Upper lobe of left lung (tissue), 6 donors: Measurements from ENCODE around the gene PCBD1. TPM values are rescaled to one million over a fixed set of nuclear protein-coding genes. Genes with fewer than 3 reads are reported as not detected.
A peak's percentile ranks its signal among the peaks of the same experiment; 100 is the strongest.
"Not testable (repeated sequence)": the region's sequence is repeated elsewhere in the genome, so short reads cannot be mapped to it uniquely, and the experiment has no call there.

Experiments used
- ATAC-seq, 2 donors: fragments of 200-7000 bp; cut with Tn5 transposase; one replicate each; pipeline ENCODE4 v1.9.1; 2022; ENCODE audit warnings: mild to moderate bottlenecking in 2 of 2, moderate library complexity in 2 of 2; ENCODE audit not compliant: low FRiP score in 2 of 2
- DNase-seq, 2 donors: peaks; one replicate each; pipeline ENCODE4 v3.0.0-alpha.2; 2019 to 2020
- H3K27ac ChIP-seq, 4 donors: fragments of 200-600 bp; sonication (generic); one replicate each; pipeline ENCODE4 v1.5.1; 2016 to 2019
- H3K27me3 ChIP-seq, 4 donors: fragments of 200-600 bp; sonication (generic); one replicate each; pipeline ENCODE4 v1.5.1; 2017 to 2019
- H3K36me3 ChIP-seq, 4 donors: fragments of 200-600 bp; sonication (generic); one replicate each; pipeline ENCODE4 v1.5.1; 2016 to 2019
- H3K4me1 ChIP-seq, 4 donors: fragments of 200-600 bp; sonication (generic); one replicate each; pipeline ENCODE4 v1.5.1; 2018 to 2019
- H3K4me3 ChIP-seq, 4 donors: fragments of 200-600 bp; sonication (generic); one replicate each; pipeline ENCODE4 v1.5.1; 2017 to 2019; ENCODE audit warnings: mild to moderate bottlenecking in 2 of 4, moderate library complexity in 1 of 4
- H3K9me3 ChIP-seq, 4 donors: fragments of 200-600 bp; sonication (generic); one replicate each; pipeline ENCODE4 v1.5.1; 2018 to 2019
- EP300 ChIP-seq, 4 donors: sonication (generic); formaldehyde crosslinking; IDR thresholded peaks; one replicate each; pipeline ENCODE4 v1.5.1; 2017; ENCODE audit warnings: antibody characterized with exemption in 4 of 4, control low read depth in 2 of 4
- POLR2A ChIP-seq, 4 donors: fragments of 450-650 bp; IDR thresholded peaks; one replicate each; pipeline ENCODE4 v1.5.1; 2016 to 2017; ENCODE audit warnings: antibody characterized with exemption in 4 of 4, mild to moderate bottlenecking in 2 of 4
- POLR2AphosphoS5 ChIP-seq, 2 donors: sonication (generic); formaldehyde crosslinking; IDR thresholded peaks; one replicate each; pipeline ENCODE4 v1.5.1; 2017; ENCODE audit warnings: antibody characterized with exemption in 2 of 2
- WGBS, 2 donors: methylation state at CpG; one replicate each; pipeline ENCODE4 v1.1.5; 2017 to 2018; 5-methylcytosine and 5-hydroxymethylcytosine counted together
- total RNA-seq, 6 donors: library from RNA; depleted of rRNA in 4 of 6; stranded (reverse); fragments of >200 nt in 4 of 6; gene quantifications; one replicate each; pipeline versions ENCODE4 v1.1.0 to v1.2.1, GENCODE V29; 2016 to 2021
- TF ChIP-seq, protein P1 (sequence below), 6 experiments: fragments of 450-650 bp in 4 of 6; fragments of 200-600 bp in 2 of 6; sonication (generic) in 2 of 6; IDR thresholded peaks; one replicate each; pipeline ENCODE4 v1.5.1; 2016 to 2019; ENCODE audit warnings: antibody characterized with exemption in 6 of 6
- donor health status: DM: no; HTN: no; CAD: no; lungs with moderate emphysema.
- donor health status: DM: no; HTN: yes; CAD: no; lungs with severe emphysema.

PCBD1 gene
- total RNA-seq, 6 donors from 2014 or later, result 40.9 to 99.1 (median 71.9) TPM

DNA sequence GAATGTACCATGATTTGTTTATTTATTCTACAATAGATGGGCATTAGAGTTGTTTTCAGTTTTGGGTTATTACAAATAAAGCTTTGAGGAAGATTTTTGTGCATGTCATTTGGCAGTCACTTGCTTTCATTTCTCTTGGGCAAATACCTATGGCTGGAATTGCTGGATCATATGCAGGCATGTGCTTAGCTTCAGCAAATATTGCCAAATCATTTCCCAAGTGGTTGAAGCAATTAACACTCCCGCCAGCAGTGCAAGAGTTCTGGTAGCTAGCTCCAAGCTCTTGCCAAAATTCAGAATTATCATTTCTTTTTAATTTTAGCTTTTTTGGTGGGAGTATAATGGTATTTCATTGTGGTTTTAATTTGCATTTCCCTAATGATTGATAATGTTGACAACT, 32.9 kb upstream of the PCBD1 start:
- Histone ChIP-seq H3K4me3 (no peak overlapping the region), H3K36me3 (no peaks in the 10 kb centered on the region), H3K4me1 (peaks cover 0 to 7% (median 4%) of the 10 kb centered on the region in 4 donors), H3K9me3 (no peaks in the 10 kb centered on the region), H3K27me3 (no peaks in the 10 kb centered on the region), H3K27ac (peak overlapping the region in 1 of 4 donors; percentile 54)
- ATAC-seq (no peak), DNase-seq (peak in 1 of 2 donors; percentile 57)
- WGBS, 2 donors, result 32 to 38% methylated on average over 1 of the region's 1 CpG
- TF ChIP-seq POLR2A (IDR thresholded peaks at IDR 0.05) (no peak), POLR2AphosphoS5 (IDR thresholded peaks at IDR 0.05) (no peak), EP300 (IDR thresholded peaks at IDR 0.05) (peak in 1 of 4 donors; percentile 16)
- TF ChIP-seq, protein P1, sequence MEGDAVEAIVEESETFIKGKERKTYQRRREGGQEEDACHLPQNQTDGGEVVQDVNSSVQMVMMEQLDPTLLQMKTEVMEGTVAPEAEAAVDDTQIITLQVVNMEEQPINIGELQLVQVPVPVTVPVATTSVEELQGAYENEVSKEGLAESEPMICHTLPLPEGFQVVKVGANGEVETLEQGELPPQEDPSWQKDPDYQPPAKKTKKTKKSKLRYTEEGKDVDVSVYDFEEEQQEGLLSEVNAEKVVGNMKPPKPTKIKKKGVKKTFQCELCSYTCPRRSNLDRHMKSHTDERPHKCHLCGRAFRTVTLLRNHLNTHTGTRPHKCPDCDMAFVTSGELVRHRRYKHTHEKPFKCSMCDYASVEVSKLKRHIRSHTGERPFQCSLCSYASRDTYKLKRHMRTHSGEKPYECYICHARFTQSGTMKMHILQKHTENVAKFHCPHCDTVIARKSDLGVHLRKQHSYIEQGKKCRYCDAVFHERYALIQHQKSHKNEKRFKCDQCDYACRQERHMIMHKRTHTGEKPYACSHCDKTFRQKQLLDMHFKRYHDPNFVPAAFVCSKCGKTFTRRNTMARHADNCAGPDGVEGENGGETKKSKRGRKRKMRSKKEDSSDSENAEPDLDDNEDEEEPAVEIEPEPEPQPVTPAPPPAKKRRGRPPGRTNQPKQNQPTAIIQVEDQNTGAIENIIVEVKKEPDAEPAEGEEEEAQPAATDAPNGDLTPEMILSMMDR (IDR thresholded peaks at IDR 0.05), result no peak

DNA sequence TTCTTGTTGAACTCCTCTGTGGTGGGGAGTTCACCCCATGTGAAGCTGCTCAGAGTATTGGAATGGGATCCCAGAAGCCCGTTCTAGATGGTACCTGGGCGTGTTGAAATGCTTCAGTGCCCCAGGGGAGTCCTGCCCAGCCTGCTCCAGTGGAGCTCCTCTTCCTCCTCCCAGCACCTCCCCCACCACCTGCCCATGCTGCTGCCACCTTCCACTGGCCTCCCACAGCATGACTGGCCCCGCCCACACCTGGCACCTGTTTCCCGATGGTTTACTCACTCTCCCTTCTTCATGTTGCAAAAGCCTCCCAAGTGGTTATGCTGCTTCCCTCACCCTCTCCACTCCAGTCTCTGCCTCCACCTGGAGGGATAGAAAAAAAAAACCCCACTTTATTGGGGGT, 32.2 kb upstream of the PCBD1 start:
- Histone ChIP-seq H3K27ac (peak overlapping the region in 1 of 4 donors; percentile 54), H3K4me3 (no peak overlapping the region), H3K36me3 (no peaks in the 10 kb centered on the region), H3K9me3 (no peaks in the 10 kb centered on the region), H3K4me1 (peaks cover 0 to 5% (median 2%) of the 10 kb centered on the region in 4 donors), H3K27me3 (no peaks in the 10 kb centered on the region)
- peak; percentile 76 to 95 for DNase-seq
- ATAC-seq, result peak; percentile 31 to 70
- TF ChIP-seq POLR2A (IDR thresholded peaks at IDR 0.05), result no peak
- TF ChIP-seq, protein P1 (IDR thresholded peaks at IDR 0.05), result no peak
- TF ChIP-seq POLR2AphosphoS5 (IDR thresholded peaks at IDR 0.05), result peak in 1 of 2 donors; percentile 10
- 50 to 55% methylated on average over 2 to 4 of the region's 4 CpGs for WGBS, 2 donors

DNA sequence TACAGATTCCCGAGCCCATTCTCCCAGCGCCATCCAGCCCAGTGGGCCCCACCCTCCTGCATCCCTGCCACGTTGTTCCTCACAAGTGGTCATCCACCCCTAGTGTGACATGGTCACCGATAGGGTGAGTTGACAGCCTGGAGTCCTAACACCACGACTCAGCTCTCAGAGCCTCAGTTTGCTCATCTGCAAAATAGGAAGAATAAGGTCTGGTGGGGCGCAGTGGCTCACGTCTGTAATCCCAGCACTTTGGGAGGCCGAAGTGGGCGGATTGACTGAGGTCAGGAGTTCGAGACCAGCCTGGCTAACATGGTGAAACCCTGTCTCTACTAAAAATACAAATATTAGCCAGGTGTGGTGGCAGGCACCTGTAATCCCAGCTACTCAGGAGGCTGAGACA, 31.5 kb upstream of the PCBD1 start:
- not testable (repeated sequence) for H3K9me3 ChIP-seq, H3K4me3 ChIP-seq, DNase-seq, ATAC-seq, H3K36me3 ChIP-seq, H3K27me3 ChIP-seq, H3K4me1 ChIP-seq
- H3K27ac ChIP-seq, result peak overlapping the region in 1 of 4 donors; percentile 54
- 86 to 91% methylated on average over 9 to 10 of the region's 10 CpGs for WGBS, 2 donors

DNA sequence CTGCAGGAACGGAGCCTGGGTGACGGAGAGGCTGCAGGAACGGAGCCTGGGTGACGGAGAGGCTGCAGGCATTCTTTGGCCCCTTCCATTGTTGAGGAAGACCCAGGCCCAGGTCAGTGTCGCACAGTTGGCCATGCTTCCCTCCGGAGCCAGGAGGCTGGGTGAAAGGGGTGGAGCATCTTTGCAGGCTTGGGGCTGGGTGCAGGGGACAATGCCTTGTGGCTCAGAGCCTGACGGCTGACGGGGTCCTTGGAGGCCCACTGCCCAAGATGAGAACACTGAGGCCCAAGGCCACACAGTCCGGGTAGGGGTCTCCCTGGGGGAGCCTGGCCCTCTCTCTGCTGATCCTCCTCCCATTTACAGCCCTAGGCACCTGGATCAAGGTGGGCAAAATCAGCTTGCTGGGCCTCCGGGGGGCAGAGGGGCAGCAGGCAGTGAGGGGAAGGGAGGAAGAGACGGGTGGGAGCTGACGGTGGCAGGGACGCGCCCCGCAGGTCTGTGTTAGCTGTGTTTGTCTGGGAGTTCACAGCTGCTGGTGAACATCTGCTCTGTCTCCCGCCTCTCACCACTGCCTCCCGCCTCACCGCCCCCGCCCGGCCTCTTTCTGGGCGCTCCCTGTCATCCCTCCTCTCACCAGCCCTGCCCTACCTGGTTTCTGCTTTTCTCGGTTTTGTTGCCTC, 30.6 kb upstream of the PCBD1 start:
- Histone ChIP-seq H3K9me3 (no peaks in the 10 kb centered on the region), H3K27me3 (no peaks in the 10 kb centered on the region), H3K36me3 (no peaks in the 10 kb centered on the region), H3K27ac (no peak overlapping the region), H3K4me1 (peaks cover 0 to 5% (median 0%) of the 10 kb centered on the region in 4 donors), H3K4me3 (no peak overlapping the region)
- TF ChIP-seq POLR2A (IDR thresholded peaks at IDR 0.05) (no peak), POLR2AphosphoS5 (IDR thresholded peaks at IDR 0.05) (no peak), EP300 (IDR thresholded peaks at IDR 0.05) (no peak)
- TF ChIP-seq, protein P1 (IDR thresholded peaks at IDR 0.05), result no peak
- no peak for DNase-seq
- 69 to 80% methylated on average over 15 to 19 of the region's 22 CpGs for WGBS, 2 donors
- no peak for ATAC-seq

DNA sequence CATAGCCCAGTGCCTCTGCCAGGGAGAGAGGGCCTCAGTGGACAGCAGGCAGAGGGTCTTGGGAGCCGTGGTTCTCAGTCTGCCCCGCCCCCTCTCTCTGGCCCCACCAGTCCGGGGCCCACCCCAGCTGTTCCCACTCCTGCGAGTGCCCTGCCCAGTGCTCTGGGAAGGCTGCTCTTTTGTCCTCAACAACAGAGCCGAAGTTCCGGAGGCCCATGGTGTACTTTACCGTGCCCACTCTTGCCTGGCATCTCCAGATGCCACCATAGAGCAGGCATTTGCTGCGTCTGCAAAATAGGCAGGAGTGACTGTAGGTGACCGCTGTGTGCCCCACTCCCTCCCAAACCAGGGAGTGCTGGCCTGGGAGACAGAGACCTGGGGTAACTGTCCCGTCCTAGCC, 29.3 kb upstream of the PCBD1 start:
- Histone ChIP-seq H3K36me3 (no peaks in the 10 kb centered on the region), H3K4me1 (peaks cover 0 to 5% (median 0%) of the 10 kb centered on the region in 4 donors), H3K27me3 (no peaks in the 10 kb centered on the region), H3K27ac (no peak overlapping the region), H3K9me3 (no peaks in the 10 kb centered on the region), H3K4me3 (no peak overlapping the region)
- ATAC-seq (no peak), DNase-seq (no peak)
- no peak for TF ChIP-seq POLR2AphosphoS5 (IDR thresholded peaks at IDR 0.05)
- 67 to 86% methylated on average over 7 to 10 of the region's 10 CpGs for WGBS, 2 donors

DNA sequence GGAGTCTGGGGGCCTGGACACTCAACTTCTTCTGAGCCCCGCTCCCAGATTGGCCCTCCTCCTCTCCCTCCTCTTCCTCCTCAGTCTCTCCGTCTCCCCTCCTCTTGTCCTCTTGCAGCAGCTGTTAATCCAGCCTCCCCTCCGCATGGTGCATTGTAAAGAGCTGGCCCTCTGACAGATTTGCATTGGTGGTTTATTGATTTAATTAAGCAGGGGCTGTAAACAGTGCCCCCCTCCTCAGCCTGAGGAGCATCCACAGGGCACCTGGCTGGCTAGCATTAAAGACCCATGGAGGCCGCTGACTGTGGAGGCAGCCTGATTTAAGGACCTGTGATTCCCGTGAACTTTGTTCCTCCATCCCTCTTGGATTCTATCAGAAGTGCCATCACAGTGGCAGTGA, 28.9 kb upstream of the PCBD1 start:
- WGBS, 2 donors, result 79 to 80% methylated on average over 3 to 5 of the region's 5 CpGs

More for the DNA sequence above, 28.9 kb upstream of the PCBD1 start:
- Histone ChIP-seq H3K27me3 (no peaks in the 10 kb centered on the region), H3K27ac (no peak overlapping the region), H3K9me3 (no peaks in the 10 kb centered on the region), H3K4me3 (no peak overlapping the region), H3K4me1 (peaks cover 0 to 5% (median 0%) of the 10 kb centered on the region in 4 donors), H3K36me3 (no peaks in the 10 kb centered on the region)
- DNase-seq (no peak), ATAC-seq (no peak)
- TF ChIP-seq POLR2AphosphoS5 (IDR thresholded peaks at IDR 0.05) (no peak), EP300 (IDR thresholded peaks at IDR 0.05) (no peak), POLR2A (IDR thresholded peaks at IDR 0.05) (no peak)
- TF ChIP-seq, protein P1 (IDR thresholded peaks at IDR 0.05), result no peak
